GM19397 (cell line): Measurements from ENCODE around the gene UBL4A.

Experiments used
- ATAC-seq: cut with Tn5 transposase; IDR thresholded peaks from one replicate; pipeline ENCODE4 v1.9.1; 2021; ENCODE audit warnings: mild to moderate bottlenecking, moderate library complexity; ENCODE audit not compliant: unreplicated experiment

Gene UBL4A

DNA sequence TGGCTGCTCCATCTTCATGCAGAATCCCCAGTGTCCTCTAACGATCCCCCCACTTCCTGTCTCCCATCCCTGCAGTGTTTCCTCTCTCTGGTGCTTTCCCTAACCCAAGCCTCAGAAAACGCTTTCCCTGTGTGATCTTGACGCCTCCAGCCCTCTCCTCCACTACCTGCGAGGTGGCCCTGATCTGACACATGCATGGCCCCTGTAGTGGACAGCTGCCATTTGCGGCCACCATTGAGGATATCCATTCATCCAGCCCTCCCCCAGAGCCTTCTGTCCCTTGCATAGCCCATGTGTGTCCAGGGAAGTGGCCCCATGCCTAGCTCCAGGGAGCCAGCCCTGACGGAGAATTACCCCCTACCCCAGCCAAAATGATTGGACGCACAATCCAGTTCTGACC lies 3.1 kb downstream of the UBL4A start:
- ATAC-seq, result no peak

DNA sequence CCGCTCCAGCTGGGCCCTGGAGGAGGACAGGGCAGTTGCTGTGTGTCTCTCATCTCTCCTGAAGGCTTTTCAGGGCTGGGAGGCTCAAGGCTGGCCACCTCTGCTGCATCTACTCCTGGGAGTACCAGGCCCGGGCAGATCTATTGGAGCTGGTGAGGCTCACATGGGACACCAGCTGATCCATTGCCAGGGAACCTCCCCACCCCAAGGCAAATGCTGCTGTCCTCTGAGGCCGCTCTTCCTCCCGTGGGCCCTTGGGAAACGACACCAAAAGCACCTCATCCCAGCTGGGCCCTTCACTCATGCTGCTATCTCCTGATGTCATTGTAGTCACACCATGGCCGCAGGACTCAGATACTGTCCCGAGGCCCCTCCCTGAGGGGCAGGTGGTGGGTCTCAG lies 3.6 kb downstream of the UBL4A start:
- ATAC-seq, result no peak

DNA sequence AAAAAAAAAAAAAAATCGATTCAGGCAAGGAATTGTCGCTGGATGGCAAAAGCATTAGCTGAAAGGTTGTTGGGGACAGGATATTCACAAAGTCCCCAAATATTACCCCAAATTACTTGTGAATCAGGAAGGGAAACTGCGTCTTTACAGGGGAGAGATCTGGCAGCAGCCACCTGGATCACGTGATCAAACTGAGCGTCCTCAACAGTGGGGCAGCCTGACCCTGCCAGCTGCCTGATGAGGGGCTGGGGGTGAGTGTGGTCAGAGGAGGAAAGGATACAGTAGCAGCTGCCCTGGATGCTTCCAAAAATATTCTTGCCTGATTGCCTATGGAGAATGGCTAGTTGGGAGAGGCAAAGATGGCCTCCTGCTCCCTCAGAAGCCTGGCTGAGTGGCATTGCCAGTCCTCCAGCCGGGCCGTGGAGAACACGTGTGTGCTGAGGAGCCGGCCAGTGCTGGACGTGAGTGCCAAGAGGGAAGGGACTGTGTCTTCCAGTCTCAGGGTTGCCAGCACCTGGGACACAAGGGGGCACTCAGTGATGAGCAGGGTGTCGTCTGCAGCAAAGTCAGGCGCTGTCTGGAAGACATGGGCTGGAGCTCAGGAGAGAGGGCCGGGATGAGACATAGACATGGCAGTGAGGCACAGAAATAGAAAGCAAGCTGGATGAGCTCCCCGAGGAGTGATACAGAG lies 4.4 kb downstream of the UBL4A start:
- ATAC-seq, result no peak

DNA sequence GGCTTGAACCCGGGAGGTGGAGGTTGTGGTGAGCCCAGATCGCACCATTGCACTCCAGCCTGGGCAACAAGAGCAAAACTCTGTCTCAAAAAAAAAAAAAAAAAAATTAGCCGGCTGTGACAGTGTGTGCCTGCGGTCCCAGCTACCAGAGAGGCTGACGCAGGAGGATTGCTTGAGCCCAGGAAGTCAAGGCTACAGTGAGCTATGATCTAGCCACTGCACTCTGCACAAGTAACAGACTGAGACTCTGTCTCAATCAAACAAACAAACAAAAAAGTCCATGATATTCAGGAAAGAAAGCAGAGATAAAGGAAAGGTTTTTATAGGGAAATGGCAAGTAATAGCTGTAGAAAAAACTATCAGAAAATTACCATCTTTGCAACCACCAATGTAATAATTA lies 5.2 kb downstream of the UBL4A start:
- ATAC-seq, result no peak

DNA sequence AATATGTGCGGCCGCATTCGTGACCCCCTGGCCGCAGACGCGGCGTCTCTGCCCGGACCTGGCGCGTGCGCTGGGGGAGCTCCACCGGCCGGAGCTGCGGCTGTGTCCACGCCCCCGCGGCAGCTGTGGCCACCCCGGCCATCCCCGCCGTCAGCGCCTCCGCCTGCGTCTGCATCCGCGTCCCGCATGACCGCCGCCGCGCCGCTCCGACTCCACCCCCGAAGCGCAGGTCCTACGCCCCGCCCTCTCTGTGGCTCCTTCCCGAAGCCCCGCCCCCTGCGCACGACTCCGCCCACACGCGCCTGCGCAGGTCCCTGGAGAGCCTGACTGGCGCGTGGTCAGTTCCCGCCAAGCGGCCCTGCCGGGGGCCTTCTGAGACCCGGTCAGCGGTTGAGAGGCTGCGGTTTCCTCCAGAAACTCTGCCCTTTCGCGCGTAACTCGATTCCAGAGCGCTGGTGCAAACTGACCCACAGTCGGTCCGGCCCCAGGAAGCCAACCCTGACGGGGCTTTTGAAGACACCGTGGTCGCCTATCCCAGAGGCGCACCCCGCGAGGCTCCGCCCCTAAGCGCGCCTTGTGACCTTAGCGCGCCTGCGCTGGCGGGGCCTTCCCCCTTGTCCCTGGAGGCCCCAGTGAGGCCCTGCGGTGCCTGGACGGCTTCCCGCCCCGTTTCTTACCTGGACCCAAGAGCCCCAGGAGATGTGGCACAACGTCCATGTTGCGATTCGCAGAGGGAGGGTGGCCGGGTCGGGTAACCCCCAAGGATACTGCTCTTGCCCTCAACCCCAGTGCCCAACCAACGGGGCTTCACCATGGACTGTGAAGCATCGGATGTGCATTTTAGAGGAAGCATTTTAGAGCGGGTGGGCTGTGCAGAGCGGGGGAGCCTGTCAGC lies 7.4 kb downstream of the UBL4A start, which contains the start of gene LAGE3:
TSS of gene LAGE3 (minus strand) at position 554 of the 895 bp plus-strand sequence. CDS start at position 188, 366 bp downstream.
- ATAC-seq, result peak; percentile 91

DNA sequence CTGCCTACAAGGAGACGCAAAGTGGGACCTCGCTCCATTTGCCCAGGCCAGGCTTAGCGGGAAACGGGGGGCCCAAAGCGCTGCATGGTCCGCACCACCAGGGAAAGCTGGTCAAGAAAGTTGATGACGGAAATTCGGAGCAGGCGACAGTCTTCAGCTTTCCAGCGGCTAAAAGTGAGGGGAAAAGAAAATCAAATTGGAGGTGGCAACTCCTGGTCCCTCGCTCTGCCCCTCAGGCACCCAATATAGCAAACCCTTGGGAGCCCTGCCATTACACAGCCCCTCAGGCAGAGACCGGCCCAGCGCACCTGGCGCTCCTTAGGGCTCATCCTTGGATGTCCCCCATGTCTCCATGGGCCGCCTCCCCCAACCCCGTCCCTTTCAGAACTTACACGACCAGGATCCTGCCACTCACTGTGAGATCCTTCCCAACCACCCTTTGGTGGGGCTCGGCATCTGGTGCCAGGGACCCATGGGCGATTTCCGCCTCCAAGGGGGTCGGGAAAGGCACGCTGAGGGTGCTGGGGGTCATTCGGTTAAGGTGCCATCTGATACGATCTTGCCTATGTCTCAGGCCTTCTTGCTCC lies 8.4 kb downstream of the UBL4A start:
- ATAC-seq, result no peak

DNA sequence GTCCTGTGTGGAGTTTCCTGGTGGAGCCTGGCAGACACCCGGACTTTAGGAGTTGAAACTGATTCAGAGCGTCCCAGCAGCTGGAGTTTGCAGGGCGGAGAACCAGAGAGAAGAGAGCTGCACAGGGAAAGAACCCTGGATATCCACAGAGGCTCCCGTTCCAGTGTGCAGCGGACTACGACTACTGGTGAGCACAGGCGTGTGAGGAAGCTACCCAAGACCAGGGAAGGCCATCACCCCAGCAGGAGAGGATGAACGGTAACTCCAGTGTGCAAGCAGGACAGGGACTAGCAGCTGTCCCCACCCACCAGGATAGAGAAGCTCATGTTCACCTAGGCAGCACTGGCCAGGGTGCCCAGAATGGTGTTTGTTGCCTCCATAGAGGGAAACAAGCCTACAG lies 9.6 kb downstream of the UBL4A start:
- ATAC-seq, result no peak

DNA sequence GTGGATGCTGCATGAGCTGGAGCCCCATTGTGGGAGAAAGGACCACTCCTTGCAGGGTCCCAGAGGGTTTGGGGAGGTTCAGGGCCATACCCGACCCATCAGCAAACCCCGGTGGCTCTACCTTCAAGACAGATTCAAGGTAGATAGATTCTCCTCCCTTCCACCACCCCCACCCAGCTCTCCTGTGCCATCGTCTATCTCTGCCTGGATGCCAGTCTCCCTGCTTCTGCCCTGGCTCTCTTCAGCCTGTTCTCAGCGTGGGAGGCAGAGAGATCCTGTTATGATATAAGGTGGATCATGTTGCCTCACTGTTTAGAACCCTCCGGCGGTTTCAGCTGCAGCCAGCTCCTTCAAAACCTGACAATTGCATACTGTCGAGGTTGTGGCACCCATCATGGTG lies 12.7 kb downstream of the UBL4A start:
- ATAC-seq, result no peak

DNA sequence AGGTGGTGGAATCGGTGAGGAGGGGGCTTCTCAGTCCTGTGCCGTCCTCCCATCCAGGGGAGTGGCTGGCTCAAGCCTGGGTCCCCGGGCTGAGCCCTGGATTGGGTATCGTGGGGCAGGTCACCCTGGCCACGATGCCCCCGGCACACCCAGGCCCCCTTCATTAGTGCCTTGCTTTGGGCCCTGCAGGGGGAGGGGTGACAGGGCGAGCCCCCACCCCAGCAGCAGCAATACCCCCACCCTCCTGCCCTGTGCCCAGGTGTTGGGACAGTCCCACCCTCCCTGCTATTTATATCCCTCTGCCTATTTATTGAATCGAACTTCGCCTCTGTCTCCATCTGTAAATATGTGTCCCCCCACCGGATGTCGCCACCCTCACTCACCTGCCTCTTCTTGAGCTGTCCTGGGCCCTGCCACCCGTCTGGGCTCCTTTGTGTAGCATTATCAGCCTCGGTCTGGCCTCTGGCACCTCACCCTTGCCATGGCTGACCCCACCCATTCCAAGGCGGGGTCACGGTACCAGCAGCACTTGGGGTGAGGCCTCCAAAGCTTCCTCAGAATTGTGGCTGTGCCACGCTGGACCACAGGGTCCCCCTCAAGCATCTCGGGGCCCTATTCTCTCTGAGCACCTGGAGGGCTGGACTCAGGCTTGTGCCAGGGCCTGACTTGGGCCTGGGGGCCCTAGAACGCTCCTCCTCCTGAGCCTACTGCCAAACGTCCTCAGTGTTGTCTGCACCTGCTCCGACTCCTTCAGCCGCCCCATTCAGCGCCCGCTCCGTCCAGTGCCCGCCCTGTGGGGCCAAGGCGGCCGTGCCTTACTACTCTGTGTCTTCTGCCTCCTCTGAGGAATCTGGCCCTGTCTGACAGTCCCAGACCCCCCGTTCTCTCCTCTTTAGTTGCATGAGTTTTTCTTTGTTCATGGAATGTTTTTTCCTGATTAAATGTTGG lies 13.5 kb downstream of the UBL4A start:
- ATAC-seq, result no peak

DNA sequence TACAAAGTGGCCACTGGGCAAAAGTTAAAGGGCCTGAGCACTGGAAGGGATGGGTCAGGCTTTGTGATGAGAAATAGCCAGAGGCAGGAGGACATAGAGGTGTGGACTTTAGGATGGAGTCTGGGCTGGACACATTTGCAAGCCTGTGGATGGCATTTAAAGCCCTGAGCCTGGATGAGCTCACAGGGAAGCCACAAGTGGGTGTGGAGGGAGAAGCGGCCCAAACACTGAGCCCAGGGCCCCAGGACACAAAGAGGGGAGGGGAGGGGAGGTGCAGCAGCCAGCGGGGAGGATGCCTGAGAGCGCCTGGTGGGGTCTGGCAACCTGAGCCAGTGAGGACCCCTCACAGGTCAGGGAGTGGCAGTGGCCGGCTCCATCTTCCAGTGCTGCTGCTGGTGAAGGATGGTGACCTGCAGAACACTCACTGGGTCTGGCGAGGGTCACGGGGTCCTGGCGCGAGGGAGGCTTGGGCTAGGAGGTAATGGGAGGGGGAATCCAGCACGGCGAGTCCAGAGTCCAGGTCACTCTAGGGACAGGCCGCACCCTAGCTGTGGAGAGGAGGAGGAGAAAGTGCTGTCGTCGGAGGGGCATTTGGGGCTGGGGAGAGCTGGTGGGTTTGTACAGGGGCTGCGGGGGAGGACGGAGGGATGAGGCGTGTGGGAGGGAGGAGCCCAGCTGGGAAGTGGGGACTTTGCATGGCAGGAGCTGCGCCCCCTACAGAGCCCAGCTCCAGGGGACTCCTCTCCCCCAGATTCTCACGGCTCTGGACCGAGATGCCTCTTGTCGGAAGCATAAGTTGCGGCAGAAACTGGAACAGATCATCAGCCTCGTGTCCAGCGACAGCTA lies 14.4 kb downstream of the UBL4A start:
- no peak for ATAC-seq

DNA sequence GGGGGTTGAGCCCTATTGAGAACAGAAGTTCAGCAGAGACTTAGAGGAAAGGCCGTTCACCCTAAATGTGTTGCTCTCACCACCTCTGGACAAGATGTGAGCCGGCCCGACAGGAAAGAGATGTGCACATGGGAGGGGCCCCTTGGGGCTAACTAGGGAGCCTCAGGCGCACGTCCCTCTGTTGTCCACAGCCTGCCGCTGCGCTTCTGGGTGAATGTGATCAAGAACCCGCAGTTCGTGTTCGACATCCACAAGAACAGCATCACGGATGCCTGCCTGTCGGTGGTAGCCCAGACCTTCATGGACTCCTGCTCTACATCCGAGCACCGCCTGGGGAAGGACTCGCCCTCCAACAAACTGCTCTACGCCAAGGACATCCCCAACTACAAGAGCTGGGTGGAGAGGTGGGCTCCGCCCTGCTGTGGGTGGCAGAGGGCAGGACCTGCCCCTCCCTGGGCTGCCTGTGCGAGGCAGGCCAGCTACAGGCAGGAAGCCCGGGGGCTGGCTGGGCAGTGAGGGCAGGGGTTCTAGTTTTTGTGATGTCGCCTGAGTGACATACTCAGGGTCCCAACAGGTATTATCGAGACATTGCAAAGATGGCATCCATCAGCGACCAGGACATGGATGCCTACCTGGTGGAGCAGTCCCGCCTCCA lies 15.4 kb downstream of the UBL4A start:
- ATAC-seq, result no peak

DNA sequence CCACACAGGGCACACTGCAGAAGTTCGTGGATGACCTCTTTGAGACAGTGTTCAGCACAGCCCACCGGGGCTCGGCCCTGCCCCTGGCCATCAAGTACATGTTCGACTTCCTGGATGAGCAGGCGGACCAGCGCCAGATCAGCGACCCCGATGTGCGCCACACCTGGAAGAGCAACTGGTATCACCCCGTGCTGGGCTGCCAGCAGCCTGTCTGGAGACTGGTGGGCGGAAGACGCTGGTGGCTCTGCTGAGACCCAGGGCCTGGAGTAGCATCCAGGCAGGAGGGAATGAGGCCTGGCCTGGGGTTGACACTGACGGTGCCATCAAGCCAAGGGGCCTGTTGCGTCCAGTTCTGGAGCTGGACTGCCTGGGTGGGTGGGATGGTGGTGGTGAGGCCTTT lies 16.0 kb downstream of the UBL4A start:
- ATAC-seq, result no peak

DNA sequence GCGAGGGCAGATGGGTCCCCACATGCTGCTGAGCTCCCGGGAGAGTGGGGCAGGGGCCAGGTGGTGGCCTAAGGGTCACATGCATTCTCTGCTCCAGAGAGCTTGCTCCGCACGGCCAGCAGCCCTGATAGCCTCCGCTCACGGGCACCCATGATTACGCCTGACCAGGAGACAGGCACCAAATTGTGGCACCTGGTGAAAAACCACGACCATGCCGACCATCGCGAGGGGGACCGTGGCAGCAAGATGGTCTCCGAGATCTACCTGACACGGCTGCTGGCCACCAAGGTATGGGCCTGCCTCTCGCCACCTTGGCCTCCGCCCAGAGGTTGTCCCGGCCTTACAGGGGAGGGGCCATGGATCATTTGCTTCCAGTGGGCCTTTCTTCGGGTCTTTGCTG lies 16.5 kb downstream of the UBL4A start:
- no peak for ATAC-seq

DNA sequence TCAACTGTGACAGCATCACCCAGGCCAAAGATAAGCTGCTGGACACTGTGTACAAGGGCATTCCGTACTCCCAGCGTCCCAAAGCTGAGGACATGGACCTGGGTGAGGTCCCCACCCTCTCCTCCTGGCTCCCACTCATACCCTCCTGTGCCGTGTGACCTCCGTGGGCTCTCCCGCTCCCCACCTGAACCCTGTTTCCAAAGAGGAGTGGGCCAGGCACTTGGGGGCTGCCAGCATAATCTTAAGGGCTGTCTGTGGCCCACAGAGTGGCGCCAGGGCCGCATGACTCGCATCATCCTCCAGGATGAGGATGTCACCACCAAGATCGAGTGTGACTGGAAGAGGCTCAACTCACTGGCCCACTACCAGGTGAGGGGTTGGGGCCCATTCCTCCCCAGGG lies 17.3 kb downstream of the UBL4A start:
- no peak for ATAC-seq

DNA sequence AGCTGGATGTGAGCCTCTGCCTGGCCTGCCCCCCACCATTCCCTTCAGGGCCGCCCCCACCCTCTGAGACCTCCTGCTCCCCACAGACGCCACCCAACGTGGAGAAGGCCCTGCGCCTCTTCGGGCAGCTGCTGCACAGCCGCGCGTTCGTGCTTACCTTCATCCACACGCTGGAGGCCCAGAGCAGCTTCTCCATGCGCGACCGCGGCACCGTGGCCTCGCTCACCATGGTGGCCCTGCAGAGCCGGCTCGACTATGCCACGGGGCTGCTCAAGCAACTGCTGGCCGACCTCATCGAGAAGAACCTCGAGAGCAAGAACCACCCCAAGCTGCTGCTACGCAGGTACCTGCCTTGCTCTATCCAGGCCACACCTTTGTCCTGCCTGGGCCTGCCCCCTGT lies 18.2 kb downstream of the UBL4A start:
- no peak for ATAC-seq

DNA sequence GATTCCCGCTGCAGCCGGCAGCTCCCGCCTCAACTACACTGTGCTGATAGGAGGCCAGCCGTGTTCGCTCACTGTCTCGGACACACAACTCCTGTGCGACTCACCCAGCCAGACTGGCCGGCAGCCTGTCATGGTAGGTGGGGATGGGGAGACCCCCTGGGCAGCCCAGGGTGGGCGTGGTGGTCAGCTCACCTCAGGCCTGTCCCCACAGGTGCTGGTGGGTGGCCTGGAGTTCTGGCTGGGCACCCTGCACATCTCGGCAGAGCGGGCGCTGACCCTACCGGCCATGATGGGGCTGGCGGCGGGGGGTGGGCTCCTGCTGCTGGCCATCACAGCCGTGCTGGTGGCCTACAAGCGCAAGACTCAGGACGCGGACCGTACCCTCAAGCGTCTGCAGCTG lies 18.9 kb downstream of the UBL4A start:
- no peak for ATAC-seq

DNA sequence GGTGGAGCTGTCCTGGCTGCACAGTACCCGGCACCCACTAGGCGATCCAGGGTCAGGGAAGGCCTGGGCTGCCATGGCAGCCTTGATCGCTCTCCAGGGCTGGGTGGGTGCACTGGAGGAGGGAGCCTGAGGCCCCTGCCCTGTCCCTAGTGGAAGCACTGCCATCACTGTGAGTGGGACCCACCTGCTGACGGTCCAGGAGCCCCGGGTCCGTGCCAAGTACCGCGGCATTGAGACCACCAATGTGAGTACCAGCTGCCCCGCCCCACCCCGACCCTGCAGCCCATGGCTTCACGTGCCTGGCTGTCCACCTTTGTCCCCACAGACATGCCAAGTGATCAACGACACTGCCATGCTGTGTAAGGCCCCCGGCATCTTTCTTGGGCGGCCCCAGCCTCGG lies 19.5 kb downstream of the UBL4A start:
- no peak for ATAC-seq

DNA sequence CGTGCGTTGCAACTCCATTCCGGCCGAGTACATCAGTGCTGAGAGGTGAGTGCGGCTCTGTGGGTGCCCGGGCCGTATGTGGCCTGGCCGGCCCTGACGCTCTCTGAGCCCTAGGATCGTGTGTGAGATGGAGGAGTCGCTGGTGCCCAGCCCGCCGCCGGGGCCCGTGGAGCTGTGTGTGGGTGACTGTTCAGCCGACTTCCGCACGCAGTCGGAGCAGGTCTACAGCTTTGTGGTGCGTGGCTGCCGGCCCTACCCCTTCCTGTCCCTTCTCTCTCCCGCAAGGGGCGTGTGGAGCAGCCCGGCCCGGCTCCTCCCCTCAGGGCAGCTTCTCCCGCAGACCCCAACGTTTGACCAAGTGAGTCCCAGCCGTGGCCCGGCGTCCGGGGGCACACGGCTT lies 20.4 kb downstream of the UBL4A start:
- ATAC-seq, result no peak

DNA sequence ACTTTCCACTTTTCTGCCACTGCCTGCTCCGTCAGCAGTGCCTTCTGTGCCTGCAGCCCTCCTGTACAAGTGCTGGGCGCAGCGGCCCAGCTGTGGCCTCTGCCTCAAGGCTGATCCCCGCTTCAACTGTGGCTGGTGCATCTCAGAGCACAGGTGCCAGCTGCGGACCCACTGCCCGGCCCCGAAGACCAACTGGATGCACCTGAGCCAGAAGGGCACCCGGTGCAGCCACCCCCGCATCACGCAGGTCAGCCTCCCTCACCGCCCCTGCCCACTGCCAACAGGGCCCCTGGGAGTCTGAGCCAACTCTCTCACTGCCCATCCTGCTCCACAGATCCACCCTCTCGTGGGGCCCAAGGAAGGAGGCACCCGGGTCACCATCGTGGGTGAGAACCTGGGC lies 20.8 kb downstream of the UBL4A start:
- ATAC-seq, result no peak
